ENCODE data around the gene LITAFD. TPM values are rescaled to one million over a fixed set of nuclear protein-coding genes. Genes with fewer than 3 reads are reported as not detected.

LITAFD gene
- total and polyA plus RNA-seq, 12 donors, result not detected

- DNase-seq, result peak; percentile 71 to 81
- Histone ChIP-seq H3K36me3 (peaks cover 0 to 40% (median 20%) of the 10 kb centered on the region in 9 donors), H3K4me1 (peaks cover 0 to 35% (median 24%) of the 10 kb centered on the region in 9 donors), H3K27me3 (peaks cover 0 to 13% (median 0%) of the 10 kb centered on the region in 7 donors), H3K9me3 (no peaks in the 10 kb centered on the region), H3K4me3 (no peak overlapping the region), H3K27ac (peak overlapping the region in 2 of 10 donors; percentile 14)
- 55% methylated on average over 16 of the region's 16 CpGs for WGBS, 2 donors
- intact Hi-C loops (cut with DNase I), result loop anchor here in 1 of 10 donors (10.0 kb wide), 1 partner anchor 323 kb away; no protein-coding TSS in a partner anchor
- TF ChIP-seq CTCF (IDR thresholded peaks at IDR 0.05), result no peak
- ATAC-seq, result peak; percentile 44 to 77 (median 72)
Measured at GRCh38 chr16:8887952-8888560, 5.9 kb downstream of the LITAFD start.

GRCh38 chr16:8888951-8889892, 7.1 kb downstream of the LITAFD start:
- H3K27ac ChIP-seq, result no peak overlapping the region
- intact Hi-C loops (cut with DNase I), result loop anchor here in 1 of 10 donors (10.0 kb wide), 1 partner anchor 324 kb away; no protein-coding TSS in a partner anchor

GRCh38 chr16:8889893-8890548, 7.9 kb downstream of the LITAFD start:
- WGBS, 2 donors, result 80 to 85% methylated on average over 14 of the region's 14 CpGs
- peaks cover 0 to 44% (median 24%) of the 10 kb centered on the region in 9 donors for H3K4me1 ChIP-seq
- intact Hi-C loops (cut with DNase I), result loop anchor here in 1 of 10 donors (10.0 kb wide), 1 partner anchor 325 kb away; no protein-coding TSS in a partner anchor
- ATAC-seq (no peak), DNase-seq (no peak)
- no peak overlapping the region for H3K27ac ChIP-seq
- peaks cover 0 to under 1% (median 0%) of the 10 kb centered on the region in 7 donors for H3K27me3 ChIP-seq
- H3K9me3 ChIP-seq, result no peaks in the 10 kb centered on the region
- H3K4me3 ChIP-seq, result no peak overlapping the region
- peaks cover 0 to 60% (median 37%) of the 10 kb centered on the region in 9 donors for H3K36me3 ChIP-seq
- TF ChIP-seq CTCF (IDR thresholded peaks at IDR 0.05), result no peak

More at GRCh38 chr16:8888951-8889892, 7.1 kb downstream of the LITAFD start:
- no peak overlapping the region for H3K4me3 ChIP-seq
- peaks cover 0 to 52% (median 29%) of the 10 kb centered on the region in 9 donors for H3K36me3 ChIP-seq
- H3K9me3 ChIP-seq, result no peaks in the 10 kb centered on the region
- TF ChIP-seq CTCF (IDR thresholded peaks at IDR 0.05), result no peak
- WGBS, 2 donors, result 88 to 90% methylated on average over 23 of the region's 23 CpGs
- H3K27me3 ChIP-seq, result peaks cover 0 to 6% (median 0%) of the 10 kb centered on the region in 7 donors
- no peak for DNase-seq
- ATAC-seq, result peak in 1 of 8 donors; percentile 7
- H3K4me1 ChIP-seq, result peaks cover 0 to 44% (median 24%) of the 10 kb centered on the region in 9 donors

- DNase-seq, result no peak
- peaks cover 0 to 65% (median 43%) of the 10 kb centered on the region in 9 donors for H3K36me3 ChIP-seq
- H3K9me3 ChIP-seq, result no peaks in the 10 kb centered on the region
- intact Hi-C loops (cut with DNase I), result no loop called here
- no peak for TF ChIP-seq CTCF (IDR thresholded peaks at IDR 0.05)
- peaks cover 0 to 43% (median 24%) of the 10 kb centered on the region in 9 donors for H3K4me1 ChIP-seq
- no peak overlapping the region for H3K27ac ChIP-seq
- no peak overlapping the region for H3K4me3 ChIP-seq
- WGBS, 2 donors, result 63 to 74% methylated on average over 5 of the region's 5 CpGs
- no peak for ATAC-seq
- H3K27me3 ChIP-seq, result no peaks in the 10 kb centered on the region
Measured at GRCh38 chr16:8890549-8890921, 8.4 kb downstream of the LITAFD start.
